AG20443 (cell line): ENCODE results near the gene TBL3.

ENCODE experiments used
- DNase-seq: peaks from one replicate; pipeline ENCODE4 v3.0.0; 2012; ENCODE audit warnings: low spot score, mixed read lengths

TBL3 gene

GRCh38 chr16:1964506-1965395 lies 7.1 kb upstream of the TBL3 start, which contains the start of gene RPS2:
TSS of gene RPS2 (minus strand) at chr16:1964826. CDS start at chr16:1964625, 201 bp downstream.
- DNase-seq: peak; percentile 100

GRCh38 chr16:1965396-1966001 lies 6.4 kb upstream of the TBL3 start:
- DNase-seq: no peak

- DNase-seq: no peak
Observed at GRCh38 chr16:1966460-1966859, 5.4 kb upstream of the TBL3 start, which contains the start of gene RNF151. TSS of gene RNF151 (plus strand) at chr16:1966856. CDS start at chr16:1966882, 26 bp downstream.

- no peak for DNase-seq
Observed at GRCh38 chr16:1968146-1968953, 3.5 kb upstream of the TBL3 start.

- no peak for DNase-seq
Observed at GRCh38 chr16:1972490-1972877, 631 bp downstream of the TBL3 start.

GRCh38 chr16:1973461-1974156 lies 1.8 kb downstream of the TBL3 start:
- DNase-seq: no peak

GRCh38 chr16:1974157-1975070 lies 2.6 kb downstream of the TBL3 start:
- DNase-seq: no peak

- no peak for DNase-seq
Observed at GRCh38 chr16:1975432-1976215, 3.8 kb downstream of the TBL3 start.

- no peak for DNase-seq
Observed at GRCh38 chr16:1976216-1976520, 4.3 kb downstream of the TBL3 start.

GRCh38 chr16:1976951-1977874 lies 5.4 kb downstream of the TBL3 start:
- DNase-seq: no peak

GRCh38 chr16:1977875-1978268 lies 6.0 kb downstream of the TBL3 start:
- DNase-seq: no peak

- DNase-seq: no peak
Observed at GRCh38 chr16:1978476-1979120, 6.7 kb downstream of the TBL3 start.

- DNase-seq: no peak
Observed at GRCh38 chr16:1979271-1980029, 7.6 kb downstream of the TBL3 start.

GRCh38 chr16:1980030-1980769 lies 8.3 kb downstream of the TBL3 start:
- DNase-seq: no peak

- DNase-seq: no peak
Observed at GRCh38 chr16:1980770-1981087, 8.9 kb downstream of the TBL3 start.

GRCh38 chr16:1981398-1981836 lies 9.6 kb downstream of the TBL3 start, which contains the start of gene NOXO1:
TSS of gene NOXO1 (minus strand) at chr16:1981469. CDS start at chr16:1981179, 290 bp downstream.
- no peak for DNase-seq

GRCh38 chr16:1982013-1982433 lies 10.2 kb downstream of the TBL3 start:
- no peak for DNase-seq
